Measurements from ENCODE around the gene ZNF662. TPM values are rescaled to one million over a fixed set of nuclear protein-coding genes. Genes with fewer than 3 reads are reported as not detected.

ZNF662 gene
- total RNA-seq, 2 donors from 2014 or later, result 8.6 to 15.5 TPM

GRCh38 chr3:42946050-42946449 is 40.1 kb downstream of the ZNF662 start:
- Histone ChIP-seq H3K27me3 (replicated peaks; ENCODE audit: insufficient read depth) (no peaks in the 10 kb centered on the region), H3K4me3 (no peak overlapping the region), H3K36me3 (no peaks in the 10 kb centered on the region), H3K27ac (no peak overlapping the region), H3K9me3 (no peaks in the 10 kb centered on the region), H3K4me1 (replicated peaks) (no peaks in the 10 kb centered on the region)
- DNase-seq (ENCODE audit: low spot score), result no peak
- intact Hi-C loops (cut with DNase I), result no loop called here
- TF ChIP-seq POLR2A (IDR thresholded peaks at IDR 0.05) (no peak), CTCF (IDR thresholded peaks at IDR 0.05) (no peak), POLR2AphosphoS5 (IDR thresholded peaks at IDR 0.05) (no peak)
- 81% methylated on average over 5 of the region's 5 CpGs for WGBS

GRCh38 chr3:42957573-42957972 is 51.6 kb downstream of the ZNF662 start:
- Histone ChIP-seq H3K4me1 (replicated peaks) (no peaks in the 10 kb centered on the region), H3K27me3 (replicated peaks; ENCODE audit: insufficient read depth) (no peaks in the 10 kb centered on the region), H3K36me3 (no peaks in the 10 kb centered on the region), H3K27ac (no peak overlapping the region), H3K4me3 (no peak overlapping the region), H3K9me3 (no peaks in the 10 kb centered on the region)
- WGBS, result 84% methylated on average over 3 of the region's 3 CpGs
- no peak for DNase-seq (ENCODE audit: low spot score)
- intact Hi-C loops (cut with DNase I), result no loop called here
- no peak for TF ChIP-seq POLR2A (IDR thresholded peaks at IDR 0.05)
- TF ChIP-seq CTCF (IDR thresholded peaks at IDR 0.05), result no peak
- TF ChIP-seq POLR2AphosphoS5 (IDR thresholded peaks at IDR 0.05), result no peak

GRCh38 chr3:42960282-42960681 is 54.3 kb downstream of the ZNF662 start:
- no peak for DNase-seq (ENCODE audit: low spot score)
- no peaks in the 10 kb centered on the region for H3K4me1 ChIP-seq (replicated peaks)
- no peak for TF ChIP-seq CTCF (IDR thresholded peaks at IDR 0.05)
- TF ChIP-seq POLR2A (IDR thresholded peaks at IDR 0.05), result no peak
- no peak for TF ChIP-seq POLR2AphosphoS5 (IDR thresholded peaks at IDR 0.05)
- H3K9me3 ChIP-seq, result no peaks in the 10 kb centered on the region
- H3K27me3 ChIP-seq (replicated peaks; ENCODE audit: insufficient read depth), result no peaks in the 10 kb centered on the region
- H3K27ac ChIP-seq, result no peak overlapping the region
- no peaks in the 10 kb centered on the region for H3K36me3 ChIP-seq
- intact Hi-C loops (cut with DNase I), result loop anchor here (5.0 kb wide), 3 partner anchors 127 to 542 kb away; no protein-coding TSS in a partner anchor
- 41% methylated on average over 5 of the region's 5 CpGs for WGBS
- no peak overlapping the region for H3K4me3 ChIP-seq

DNA sequence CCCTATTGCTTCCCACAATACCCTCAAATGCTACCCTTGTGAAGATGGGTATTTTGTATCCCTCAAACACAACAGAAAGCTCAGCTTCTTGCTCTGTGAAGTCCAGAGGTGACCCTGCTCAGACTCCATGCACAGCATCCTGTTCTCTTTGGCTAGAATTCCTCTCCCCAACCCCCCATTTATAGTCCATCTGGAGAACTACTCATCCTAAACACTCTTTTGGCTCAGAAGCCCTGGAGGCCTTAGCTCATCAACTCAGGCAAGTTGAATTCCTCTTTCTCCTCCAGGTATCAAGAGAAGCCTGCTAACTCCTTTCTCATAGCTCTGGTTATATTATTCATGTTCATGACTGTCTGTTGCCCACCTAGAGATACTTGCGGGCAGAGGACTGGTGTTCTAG is 54.8 kb downstream of the ZNF662 start:
- no peaks in the 10 kb centered on the region for H3K27me3 ChIP-seq (replicated peaks; ENCODE audit: insufficient read depth)
- H3K36me3 ChIP-seq, result no peaks in the 10 kb centered on the region
- WGBS, result 92% methylated on average over 1 of the region's 1 CpG
- no peak overlapping the region for H3K4me3 ChIP-seq
- no peak for DNase-seq (ENCODE audit: low spot score)
- H3K9me3 ChIP-seq, result no peaks in the 10 kb centered on the region
- H3K27ac ChIP-seq, result no peak overlapping the region
- TF ChIP-seq CTCF (IDR thresholded peaks at IDR 0.05) (no peak), POLR2A (IDR thresholded peaks at IDR 0.05) (no peak), POLR2AphosphoS5 (IDR thresholded peaks at IDR 0.05) (no peak)
- intact Hi-C loops (cut with DNase I), result loop anchor here (1.0 to 5.0 kb wide), 4 partner anchors 127 to 542 kb away; no protein-coding TSS in a partner anchor
- H3K4me1 ChIP-seq (replicated peaks), result no peaks in the 10 kb centered on the region

GRCh38 chr3:42961633-42962032 is 55.7 kb downstream of the ZNF662 start:
- no peak overlapping the region for H3K4me3 ChIP-seq
- TF ChIP-seq CTCF (IDR thresholded peaks at IDR 0.05) (peak in 3 of 4 experiments; percentile 56 to 70 (median 57)), POLR2A (IDR thresholded peaks at IDR 0.05) (no peak)
- 5% methylated on average over 4 of the region's 4 CpGs for WGBS
- DNase-seq (ENCODE audit: low spot score), result peak; percentile 36
- no peaks in the 10 kb centered on the region for H3K9me3 ChIP-seq
- intact Hi-C loops (cut with DNase I), result loop anchor here (1.0 to 5.0 kb wide), 4 partner anchors 126 to 541 kb away; no protein-coding TSS in a partner anchor
- H3K36me3 ChIP-seq, result no peaks in the 10 kb centered on the region
- no peak overlapping the region for H3K27ac ChIP-seq
- H3K4me1 ChIP-seq (replicated peaks), result no peaks in the 10 kb centered on the region
- no peaks in the 10 kb centered on the region for H3K27me3 ChIP-seq (replicated peaks; ENCODE audit: insufficient read depth)

Data from prostate gland (tissue), 2 donors.